DMS53 treated with DMSO at 0.1 percent for 48 hours (cell line): Measurements from ENCODE around the gene IFI44.

ENCODE experiments used
- DNase-seq: peaks from one replicate; lab custom pipeline; 2025; ENCODE audit not compliant: unreplicated experiment; lab: John Stamatoyannopoulos, UW

IFI44 gene

DNA sequence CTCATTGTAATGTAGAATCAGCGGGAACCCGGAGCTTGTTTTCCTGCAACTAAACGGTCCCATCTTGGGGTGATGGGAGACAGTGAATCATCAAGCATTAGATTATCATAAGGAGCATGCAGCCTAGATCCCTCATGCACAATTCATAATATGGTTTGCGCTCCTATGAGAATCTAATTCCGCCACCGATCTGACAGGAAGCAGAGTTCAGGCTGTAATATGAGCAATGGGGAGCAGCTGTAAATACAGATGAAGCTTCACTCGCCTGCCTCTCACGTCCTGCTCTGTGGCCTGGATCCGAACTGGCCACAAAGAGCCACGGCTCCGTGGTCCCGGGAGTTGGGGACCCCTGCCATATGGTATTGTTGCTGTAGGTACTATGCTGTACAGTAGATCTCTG is 1.6 kb downstream of the IFI44 start:
- no peak for DNase-seq

DNA sequence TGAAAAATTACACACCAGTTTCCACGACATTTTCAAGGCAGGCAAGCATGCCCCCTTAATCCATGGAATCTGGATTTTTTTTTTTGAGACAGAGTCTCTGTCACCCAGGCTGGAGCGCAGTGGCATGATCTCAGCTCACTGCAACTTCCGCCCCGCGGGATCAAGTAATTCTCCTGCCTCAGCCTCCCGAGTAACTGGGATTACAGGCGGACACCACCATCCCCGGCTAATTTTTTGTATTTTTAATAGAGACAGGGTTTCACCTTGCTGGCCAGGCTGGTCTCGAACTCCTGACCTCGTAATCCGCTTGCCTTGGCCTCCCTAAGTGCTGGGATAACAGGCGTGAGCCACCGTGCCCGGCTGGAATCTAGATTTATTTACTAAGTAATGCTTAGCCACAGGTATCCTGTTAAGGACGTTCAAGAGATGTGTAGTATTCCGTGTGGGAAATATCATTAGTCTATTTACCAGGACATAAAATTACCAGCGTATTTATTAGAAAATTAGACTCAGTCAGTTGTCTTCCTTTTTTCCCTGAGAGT is 2.5 kb downstream of the IFI44 start:
- no peak for DNase-seq

DNA sequence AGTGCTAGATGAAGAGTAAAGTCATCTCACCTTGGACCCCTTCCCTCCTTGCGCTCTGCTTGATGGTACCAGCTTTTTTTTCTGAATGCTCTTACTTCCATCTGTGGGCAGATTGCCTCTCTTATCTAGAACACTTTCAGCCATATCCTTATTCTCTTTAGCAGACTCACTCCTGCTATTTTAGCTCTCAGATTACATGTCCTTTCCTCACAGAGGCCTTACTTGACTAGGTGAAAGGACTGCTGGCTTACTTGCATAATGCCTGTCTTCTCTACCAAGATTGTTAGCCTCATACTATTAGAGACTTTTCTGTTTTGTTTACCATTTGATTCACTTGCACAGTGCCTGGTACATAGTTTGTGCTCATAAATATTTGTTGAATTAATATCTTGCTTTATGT is 9.3 kb downstream of the IFI44 start:
- DNase-seq = no peak

DNA sequence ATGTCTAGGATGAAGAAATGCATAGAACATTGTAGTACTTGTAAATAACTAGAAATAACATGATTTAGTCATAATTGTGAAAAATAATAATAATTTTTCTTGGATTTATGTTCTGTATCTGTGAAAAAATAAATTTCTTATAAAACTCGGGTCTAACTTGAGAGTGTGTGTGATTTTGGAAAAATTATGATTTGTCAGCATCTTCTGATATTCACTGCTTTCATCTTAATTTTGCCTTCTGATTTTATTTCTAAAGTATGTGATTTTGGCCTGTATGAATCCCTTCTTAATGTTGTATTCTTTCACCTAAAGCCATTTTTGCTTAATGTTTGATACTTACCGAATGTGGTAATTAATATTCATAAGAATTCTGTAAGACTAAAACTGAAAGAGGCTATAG is 14.3 kb downstream of the IFI44 start:
- no peak for DNase-seq

DNA sequence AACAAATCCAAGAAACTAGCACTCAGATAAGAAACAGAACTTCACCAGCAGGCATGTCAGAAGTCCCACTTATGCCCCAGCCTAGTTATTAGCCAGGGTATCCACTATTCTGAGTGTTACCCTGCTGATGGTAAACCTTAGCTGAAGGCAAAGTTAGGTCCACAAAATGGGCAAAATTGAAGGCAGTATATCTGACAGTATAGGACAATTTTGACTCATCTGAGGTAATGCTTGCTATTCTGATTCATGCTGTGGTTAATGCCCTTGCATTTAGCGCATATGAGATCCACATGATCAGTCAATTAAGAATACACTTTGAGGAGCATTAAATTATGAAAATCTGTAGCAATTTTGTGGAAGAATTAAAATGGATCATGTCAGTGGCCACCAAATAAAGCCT is 15.1 kb downstream of the IFI44 start:
- DNase-seq = no peak

DNA sequence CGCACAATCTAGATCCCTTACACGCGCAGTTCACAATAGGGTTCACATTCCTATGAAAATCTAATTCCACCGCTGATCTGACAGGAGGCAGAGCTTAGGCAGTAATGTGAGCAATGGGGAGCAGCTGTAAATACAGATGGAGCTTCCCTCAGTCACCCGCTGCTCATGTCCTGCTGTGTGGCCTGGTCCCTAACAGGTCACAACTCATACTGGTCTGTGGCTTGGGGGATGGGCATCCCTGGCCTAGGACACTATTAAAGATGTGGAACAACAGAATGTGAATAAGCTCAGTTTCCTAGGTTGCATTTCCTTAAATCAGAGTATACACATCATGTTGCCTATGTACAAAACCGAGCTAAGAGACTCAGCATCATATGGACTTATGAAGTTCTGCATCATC is 16.2 kb downstream of the IFI44 start:
- no peak for DNase-seq

DNA sequence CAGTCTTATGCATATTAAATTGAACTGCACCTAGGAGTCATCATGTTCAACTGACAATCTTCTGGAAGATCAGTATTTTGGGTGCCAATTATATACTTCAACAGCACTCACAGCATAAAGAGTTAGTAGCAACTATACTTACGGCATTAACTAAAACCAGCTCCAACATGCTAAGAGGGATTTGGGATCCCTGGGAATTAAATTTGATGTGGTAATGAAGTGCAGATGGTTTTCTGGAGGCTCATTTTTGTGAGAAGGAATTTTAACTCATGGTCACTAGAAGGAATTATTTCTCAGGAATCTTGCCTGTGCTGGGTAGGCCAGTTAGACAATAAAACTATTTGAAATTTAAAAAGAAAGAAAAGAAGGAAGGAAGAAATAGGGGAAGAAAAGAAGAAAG is 18.3 kb downstream of the IFI44 start:
- no peak for DNase-seq

DNA sequence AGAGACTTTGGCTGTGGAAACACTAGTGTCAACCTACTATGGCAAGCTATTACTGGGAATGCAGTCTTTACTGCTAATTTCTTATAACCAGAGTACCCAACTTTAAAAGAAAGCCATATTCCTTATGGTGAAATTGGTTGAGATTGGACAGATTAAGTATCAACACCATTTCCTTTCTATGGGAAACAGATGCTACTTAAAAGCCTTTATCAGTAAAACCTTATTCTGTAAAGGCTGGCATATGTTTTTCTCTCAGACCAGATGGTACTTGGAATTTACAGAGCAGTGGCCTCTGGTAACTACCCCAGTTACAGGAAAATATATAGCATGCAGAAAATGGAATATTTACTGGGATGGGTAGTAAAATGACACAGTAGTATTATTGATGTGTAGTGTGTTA is 18.8 kb downstream of the IFI44 start:
- DNase-seq = no peak

DNA sequence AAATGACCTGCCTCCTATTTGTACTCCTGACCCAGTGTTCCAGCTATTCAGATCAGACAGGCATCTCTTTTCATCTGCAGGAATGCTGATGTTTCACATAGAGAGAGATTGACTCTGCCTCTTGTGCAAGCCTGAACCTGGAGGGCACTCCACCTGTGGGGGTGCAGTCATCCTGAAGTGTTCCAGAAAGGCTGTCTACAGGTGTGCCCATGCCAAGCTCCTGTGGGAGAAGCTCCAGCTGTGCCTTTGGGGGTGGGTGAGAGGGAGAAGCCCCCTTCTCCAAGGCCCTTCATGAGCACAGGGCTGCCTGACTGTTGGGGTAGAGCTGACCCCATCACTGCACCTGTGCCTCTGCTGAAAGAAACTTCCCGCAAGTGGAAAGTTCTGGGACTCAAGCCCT is 22.8 kb downstream of the IFI44 start:
- DNase-seq = no peak

DNA sequence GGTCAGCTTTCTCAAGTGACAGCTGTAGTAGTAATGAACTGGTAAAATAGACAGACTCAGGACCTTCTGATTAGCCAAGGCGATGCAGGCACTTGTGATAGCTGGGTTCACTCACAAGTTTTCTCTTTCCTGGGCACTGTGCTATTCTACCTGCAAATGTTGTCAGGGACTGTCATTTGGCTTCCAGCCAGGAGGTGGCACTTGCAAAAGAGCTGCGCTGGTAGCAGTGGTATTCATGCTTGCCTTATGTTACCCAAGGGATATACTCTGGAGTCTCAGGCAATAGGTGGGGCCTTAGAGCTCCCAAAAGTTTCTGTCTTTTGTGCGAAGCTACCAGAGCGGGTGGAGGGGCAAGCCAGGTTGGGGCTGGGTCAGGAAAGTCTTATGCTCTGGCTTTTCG is 23.5 kb downstream of the IFI44 start:
- DNase-seq = no peak

DNA sequence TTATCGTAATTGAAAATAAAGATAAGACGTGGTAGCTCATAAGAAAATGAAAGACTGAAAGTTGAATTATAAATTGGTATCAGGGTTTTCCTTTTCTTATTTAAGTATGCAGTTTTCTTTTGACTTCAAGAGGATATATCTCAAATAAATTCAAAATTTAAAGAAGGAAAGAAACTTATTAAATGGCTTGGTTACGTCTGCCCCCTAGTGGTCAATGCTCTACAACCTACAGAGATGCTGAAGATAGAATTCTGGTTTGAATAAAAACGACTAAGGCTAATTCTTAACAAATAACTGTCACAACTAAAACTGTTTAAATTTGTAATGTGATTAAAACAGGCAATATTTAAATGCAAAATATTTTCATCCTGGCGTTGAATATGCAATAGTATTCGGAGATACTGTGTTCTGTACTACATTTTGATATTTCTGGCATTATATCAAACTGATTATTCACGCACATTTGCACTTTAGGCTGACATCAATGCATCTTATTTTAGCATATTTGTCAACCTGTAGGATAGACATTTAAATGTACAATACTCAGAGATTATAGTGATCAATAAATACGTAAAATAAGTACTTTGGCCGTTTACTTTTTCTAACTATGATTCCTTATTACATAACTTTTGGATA is 26.8 kb downstream of the IFI44 start:
- DNase-seq = peak; percentile 51

DNA sequence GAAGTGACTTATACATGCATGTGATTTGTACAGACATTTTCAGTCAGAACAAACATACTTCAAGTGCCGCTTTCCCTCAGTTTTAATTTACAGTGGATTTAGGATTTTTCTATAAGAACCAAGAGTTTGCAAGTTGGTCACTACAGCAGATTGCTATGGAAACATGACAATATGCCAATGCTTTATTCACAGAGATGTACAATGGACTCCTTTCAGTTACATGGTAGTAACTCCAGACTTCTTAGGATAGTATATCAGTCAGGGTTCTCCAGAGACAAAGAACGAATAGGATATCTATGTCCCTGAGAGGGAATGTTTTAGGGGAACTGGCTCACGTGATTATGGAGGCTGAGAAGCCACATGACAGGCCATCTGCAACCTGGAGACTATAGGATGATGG is 27.4 kb downstream of the IFI44 start:
- no peak for DNase-seq

DNA sequence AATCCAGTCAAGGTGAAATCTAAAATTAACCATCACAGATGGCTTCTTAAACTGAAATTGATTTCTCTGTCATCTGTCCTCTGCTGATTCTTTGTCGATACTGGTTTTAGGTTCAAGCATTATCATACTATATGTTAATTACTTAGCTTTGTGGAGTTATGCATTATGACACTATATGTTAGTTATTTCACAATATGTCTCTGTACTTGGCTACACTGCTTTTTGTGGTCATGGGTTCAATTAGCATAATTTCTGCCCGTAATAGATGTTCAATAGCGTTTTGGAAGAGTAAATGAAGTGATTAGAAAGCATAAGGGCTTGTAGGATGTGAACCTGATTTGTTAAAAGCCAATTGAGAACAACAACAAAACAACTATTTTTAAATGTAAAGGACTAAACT is 28.2 kb downstream of the IFI44 start:
- no peak for DNase-seq

DNA sequence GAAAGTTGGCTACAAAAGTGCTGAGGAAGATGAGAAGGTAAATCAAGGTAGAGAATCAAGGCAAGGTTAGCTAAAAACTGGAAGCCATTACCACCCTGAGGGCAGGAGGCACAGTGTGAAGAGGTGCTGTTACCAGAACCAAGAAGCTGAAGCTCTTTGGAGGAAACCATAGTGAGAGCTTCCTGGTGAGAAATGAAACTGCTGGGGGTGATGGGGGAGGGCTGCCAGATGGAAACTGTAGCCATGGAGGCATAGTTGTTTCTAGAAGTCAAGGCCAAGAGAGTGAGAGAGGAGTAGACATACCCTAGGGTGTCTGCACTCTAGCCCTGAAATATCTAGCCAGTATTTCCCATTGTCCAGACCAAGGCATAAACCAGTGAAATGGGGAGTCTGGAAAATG is 28.7 kb downstream of the IFI44 start:
- DNase-seq = no peak

DNA sequence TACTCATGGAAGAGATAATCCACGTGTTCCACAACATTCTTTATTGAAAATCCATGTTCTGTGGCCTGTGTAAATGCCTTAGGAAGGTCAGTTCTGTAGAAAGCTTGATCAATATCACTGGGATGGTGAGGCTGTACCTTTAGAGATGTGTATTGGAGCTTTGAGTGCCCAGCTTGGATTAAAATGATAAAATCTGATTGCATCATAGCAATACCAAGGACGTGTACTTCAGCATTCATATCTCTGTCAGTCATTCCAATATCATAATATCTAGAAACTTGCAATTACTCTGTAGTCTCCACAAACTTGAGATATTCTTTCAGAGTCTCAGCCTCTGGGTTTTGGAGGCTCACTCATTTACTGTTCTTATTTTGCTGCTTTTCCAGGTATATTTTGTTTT is 31.6 kb downstream of the IFI44 start:
- DNase-seq = no peak

DNA sequence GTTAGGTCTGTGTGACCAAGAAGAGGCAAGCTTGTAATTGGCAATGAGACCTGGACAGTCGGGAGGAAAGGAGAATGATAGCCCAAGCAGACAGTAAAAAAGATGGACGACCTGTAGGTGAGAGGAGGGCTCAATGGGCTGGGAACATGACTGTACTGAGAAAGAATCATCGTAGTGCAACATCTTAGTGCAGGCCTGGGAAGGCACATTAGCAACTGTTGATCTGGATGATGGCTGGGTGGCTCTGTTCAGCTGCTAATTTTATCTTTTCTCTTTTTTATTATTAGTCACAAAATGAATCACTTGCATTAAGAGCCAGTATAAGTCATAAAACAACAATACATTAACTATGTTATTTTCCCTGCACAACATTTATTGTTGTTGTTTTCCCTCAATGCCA is 32.9 kb downstream of the IFI44 start:
- DNase-seq = no peak

DNA sequence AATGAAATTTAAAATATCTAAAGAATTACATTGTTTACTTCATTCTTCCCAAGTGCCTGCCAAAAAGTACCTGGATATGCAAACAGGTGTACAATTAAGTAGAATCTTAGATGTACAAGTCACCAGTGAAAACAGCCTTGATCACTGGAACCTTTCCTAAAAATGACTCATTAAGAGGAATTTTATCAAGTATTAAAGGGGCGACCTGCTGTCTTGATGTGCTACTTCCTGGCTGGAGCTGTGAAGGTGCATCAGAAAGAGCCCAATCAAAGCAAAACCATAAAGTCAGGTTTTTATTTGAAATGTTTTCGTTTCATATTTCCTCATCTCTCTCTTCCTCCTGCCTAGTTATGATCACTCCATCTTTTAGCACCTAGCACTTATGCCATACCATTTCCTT is 33.4 kb downstream of the IFI44 start:
- DNase-seq = no peak

DNA sequence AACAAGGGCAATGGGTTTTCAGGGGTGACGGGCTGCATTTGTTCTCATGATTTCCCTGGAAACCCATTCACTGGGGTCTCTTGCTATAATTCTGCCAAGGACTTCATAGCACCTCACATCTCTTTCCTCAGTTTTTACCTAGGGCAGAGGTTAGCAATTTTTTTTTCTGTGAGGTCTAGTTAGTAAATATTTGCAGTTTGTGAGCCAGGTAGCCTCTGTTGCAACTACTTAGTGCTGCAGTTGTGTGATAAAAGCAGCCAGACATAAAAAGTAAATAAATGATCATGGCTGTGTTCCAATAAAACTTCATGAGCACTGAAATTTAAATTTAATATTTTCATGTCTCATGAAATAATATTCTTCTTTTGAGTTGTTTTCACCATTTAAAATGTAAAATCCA is 37.7 kb downstream of the IFI44 start:
- DNase-seq = peak; percentile 32

DNA sequence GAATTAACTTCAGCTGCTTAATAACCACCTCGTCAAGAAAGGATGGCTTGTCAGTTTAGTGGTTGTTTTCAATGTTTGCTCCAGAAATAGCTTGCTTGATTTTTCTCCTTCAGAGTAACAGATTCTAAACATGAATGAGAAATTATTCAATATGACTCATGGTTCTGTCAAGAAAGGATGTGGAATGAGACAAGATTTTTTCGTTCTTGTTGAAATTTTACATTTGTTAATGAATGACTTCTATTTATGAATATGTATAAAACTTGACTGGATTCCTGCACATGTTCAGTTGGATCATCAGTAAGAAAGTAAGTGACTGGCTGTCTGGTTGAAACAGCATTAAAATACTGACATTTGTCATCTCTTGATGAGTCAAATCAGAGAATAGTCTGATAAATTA is 38.3 kb downstream of the IFI44 start:
- DNase-seq = no peak

DNA sequence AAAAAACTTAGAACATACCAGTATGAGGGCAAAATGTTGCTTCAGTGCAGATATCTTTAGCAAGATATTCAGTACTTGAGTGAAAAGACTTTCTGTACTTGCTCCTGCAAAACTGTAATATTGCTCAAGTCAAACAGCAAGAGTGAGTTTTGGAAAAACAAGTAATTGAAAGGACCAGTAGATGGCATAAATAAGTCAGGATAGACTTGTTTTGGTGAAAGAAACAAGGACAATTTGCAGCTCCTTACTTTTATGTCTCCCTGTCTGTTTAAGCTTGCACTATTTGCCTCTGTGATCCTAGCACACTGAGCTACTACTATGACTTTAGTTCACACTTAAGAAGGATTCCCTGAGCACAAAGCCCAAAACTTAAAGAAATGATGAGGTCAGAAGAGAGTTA is 39.1 kb downstream of the IFI44 start:
- peak; percentile 42 for DNase-seq

DNA sequence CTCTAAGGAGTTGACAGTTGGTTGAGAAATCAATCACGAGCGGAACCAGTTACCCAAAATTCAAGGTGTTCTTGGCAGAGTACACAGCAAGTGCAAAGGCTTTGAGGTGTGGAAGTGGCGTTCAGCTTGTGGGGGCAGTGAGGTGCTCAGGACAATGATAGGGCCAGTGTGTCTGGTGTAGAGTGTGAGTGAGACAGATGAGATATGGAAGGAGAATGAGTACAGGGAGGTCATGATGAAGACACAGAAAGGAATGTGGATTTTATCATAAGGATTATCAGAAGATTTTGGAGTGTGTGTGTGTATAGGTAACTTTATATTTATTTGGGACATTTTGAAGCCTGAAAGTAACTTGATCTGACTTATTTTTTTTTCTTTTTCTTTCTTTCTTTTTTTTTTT is 40.9 kb downstream of the IFI44 start:
- no peak for DNase-seq

DNA sequence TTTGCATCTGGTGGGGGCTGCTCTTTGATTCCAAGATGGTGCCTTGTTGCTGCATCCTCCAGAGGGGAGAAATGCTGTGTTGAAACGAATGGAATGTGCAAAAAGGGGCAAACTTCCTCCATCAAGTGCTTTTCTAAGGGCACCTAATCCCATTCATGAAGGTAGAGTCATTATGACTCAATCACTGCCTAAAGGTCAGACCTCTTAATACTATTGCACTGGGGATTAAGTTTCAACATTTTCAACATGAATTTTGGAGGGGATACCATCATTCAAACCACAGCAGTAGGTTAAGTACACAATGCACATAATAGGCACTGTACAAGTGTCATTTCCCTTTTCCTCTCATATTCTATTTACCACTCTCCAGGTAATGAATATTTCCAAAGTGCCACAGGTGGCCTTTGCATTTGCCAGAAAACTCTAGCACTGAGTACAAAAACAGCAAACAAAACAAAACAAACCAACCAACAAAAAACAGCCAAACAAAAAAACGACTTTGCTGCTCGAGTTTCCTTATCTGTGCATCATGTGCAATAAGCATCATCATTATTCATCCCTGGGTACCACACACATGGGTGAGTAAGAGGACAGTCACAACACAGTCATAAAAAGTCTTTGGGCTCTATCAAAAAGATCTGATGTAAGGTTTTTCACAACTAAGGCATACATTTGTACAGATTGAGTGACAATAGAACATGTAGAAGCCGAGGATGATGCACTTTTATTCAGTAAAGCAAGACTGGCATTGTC is 42.5 kb downstream of the IFI44 start:
- peak; percentile 84 for DNase-seq

DNA sequence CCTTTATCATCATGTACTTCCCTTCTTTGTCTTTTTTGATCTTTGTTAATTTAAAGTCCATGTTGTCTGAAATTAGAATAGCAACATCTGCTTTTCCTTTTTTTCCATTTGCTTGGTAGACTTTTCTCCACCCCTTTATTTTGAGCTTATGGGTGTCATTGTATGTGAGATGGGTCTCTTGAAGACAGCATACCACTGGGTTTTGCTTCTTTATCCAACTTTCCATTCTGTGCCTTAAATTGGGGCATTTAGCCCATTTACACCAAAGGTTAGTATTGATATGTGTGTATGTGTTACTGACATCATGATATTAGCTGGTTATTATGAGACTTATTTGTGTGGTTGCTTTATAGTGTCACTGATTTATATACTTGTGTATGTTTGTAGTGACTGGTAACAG is 50.2 kb downstream of the IFI44 start:
- no peak for DNase-seq
